ENCODE measurements around the gene PLA2G2C.

PLA2G2C gene

DNA sequence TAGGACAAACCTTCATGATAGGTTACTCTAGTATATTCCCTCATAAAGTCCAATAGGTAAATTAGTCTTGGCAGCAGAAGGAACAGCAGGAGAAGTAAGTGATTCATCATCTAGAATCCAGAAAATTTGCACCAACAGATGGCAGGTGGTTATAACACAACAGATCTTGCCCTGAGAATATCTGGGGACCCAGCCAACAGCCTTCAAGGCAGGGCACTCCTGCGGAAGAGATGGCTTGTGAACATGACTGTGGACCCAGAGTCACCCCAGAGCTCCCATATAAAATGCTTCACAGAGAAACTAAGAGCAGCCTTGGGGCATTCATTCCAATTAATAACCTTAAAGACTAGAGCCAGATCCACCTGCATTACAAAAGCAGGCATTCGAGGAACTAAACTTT, 7.9 kb upstream of the PLA2G2C start:
- ChIA-PET POLR2A (no interaction called here), CTCF (interaction anchor here (0.7 to 1.1 kb wide), 2 partner anchors 28 to 276 kb away, joined by 3 to 5 read pairs; no protein-coding TSS in a partner anchor)

DNA sequence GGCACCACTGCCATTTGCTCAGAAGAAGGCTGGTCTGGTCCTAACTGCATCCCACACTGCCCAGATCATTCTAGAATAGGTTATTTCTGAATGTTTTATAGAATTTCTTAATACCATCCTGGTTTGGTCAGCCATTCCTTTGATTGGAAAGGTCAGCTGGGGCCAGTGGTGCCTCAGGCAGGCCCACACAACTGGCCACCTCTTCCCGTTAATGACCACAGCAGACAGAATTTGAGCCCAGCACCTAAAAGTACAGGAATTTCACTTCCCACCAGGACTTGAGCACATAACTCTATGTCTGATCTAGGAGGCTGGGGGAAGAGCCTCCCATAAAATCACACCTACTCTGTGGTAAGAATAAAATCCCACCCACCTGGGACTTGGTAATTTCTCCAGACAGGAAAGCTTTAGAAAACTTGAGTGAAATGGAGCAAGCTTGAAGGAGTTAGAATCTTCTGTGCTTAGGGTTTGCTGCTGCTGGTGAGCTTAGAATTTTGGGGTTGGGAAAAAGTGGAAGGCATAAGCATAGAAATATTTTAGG, 6.6 kb upstream of the PLA2G2C start:
- no peak for DNase-seq (ENCODE audit: extremely low spot score)
- TF ChIP-seq FOXM1 (IDR thresholded peaks at IDR 0.05; ENCODE audit: borderline replicate concordance) (no peak), FOXA1 (IDR thresholded peaks at IDR 0.05) (no peak), HDGF (IDR thresholded peaks at IDR 0.05; ENCODE audit: borderline replicate concordance) (no peak), LEF1 (IDR thresholded peaks at IDR 0.05; ENCODE audit: borderline replicate concordance) (no peak), CTBP1 (IDR thresholded peaks at IDR 0.05; ENCODE audit: borderline replicate concordance) (no peak), BHLHE40 (IDR thresholded peaks at IDR 0.05; ENCODE audit: borderline replicate concordance) (no peak)
- ChIA-PET POLR2A (no interaction called here), CTCF (interaction anchor here (1.4 kb wide), 1 partner anchor 30 kb away, joined by 4 read pairs; no protein-coding TSS in a partner anchor)

More for the DNA sequence above, 7.9 kb upstream of the PLA2G2C start:
- TF ChIP-seq BHLHE40 (IDR thresholded peaks at IDR 0.05; ENCODE audit: borderline replicate concordance) (no peak), ELF4 (IDR thresholded peaks at IDR 0.05) (no peak), ARNT (IDR thresholded peaks at IDR 0.05) (no peak), TARDBP (IDR thresholded peaks at IDR 0.05) (no peak), FOXA1 (IDR thresholded peaks at IDR 0.05) (no peak), FOXM1 (IDR thresholded peaks at IDR 0.05; ENCODE audit: borderline replicate concordance) (no peak), CTBP1 (IDR thresholded peaks at IDR 0.05; ENCODE audit: borderline replicate concordance) (no peak), SUZ12 (IDR thresholded peaks at IDR 0.05) (no peak)
- TF ChIP-seq, protein P1, sequence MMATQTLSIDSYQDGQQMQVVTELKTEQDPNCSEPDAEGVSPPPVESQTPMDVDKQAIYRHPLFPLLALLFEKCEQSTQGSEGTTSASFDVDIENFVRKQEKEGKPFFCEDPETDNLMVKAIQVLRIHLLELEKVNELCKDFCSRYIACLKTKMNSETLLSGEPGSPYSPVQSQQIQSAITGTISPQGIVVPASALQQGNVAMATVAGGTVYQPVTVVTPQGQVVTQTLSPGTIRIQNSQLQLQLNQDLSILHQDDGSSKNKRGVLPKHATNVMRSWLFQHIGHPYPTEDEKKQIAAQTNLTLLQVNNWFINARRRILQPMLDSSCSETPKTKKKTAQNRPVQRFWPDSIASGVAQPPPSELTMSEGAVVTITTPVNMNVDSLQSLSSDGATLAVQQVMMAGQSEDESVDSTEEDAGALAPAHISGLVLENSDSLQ (IDR thresholded peaks at IDR 0.05) = no peak
- DNase-seq (ENCODE audit: extremely low spot score) = no peak

DNA sequence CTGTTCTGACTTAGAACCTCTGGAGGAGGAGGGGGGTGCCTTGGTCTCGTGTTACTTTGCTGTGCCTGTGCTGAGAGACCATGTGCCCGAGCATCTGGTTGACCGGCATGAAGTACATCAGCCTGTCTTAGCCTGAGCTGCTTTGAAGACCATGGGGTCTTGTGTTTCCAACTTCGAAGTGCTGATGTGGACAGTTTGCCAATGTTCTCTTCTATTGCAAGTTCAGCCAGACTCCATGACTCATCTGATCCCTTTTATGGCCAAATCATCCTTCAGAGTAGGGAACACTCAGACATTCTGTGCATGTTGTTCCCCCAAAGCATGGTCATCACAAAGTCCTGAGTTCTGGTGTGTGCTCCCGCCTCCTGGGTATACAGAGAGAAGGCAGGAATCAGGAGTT, 6.0 kb upstream of the PLA2G2C start:
- CTCF ChIA-PET = no interaction called here
- DNase-seq (ENCODE audit: extremely low spot score) = no peak
- POLR2A ChIA-PET = no interaction called here
- TF ChIP-seq ZNF384 (IDR thresholded peaks at IDR 0.05) (no peak), CTBP1 (IDR thresholded peaks at IDR 0.05; ENCODE audit: borderline replicate concordance) (no peak), HDGF (IDR thresholded peaks at IDR 0.05; ENCODE audit: borderline replicate concordance) (no peak), ELF4 (IDR thresholded peaks at IDR 0.05) (no peak), BHLHE40 (IDR thresholded peaks at IDR 0.05; ENCODE audit: borderline replicate concordance) (no peak), LEF1 (IDR thresholded peaks at IDR 0.05; ENCODE audit: borderline replicate concordance) (no peak), FOXM1 (IDR thresholded peaks at IDR 0.05; ENCODE audit: borderline replicate concordance) (no peak)
- TF ChIP-seq, protein P1 (IDR thresholded peaks at IDR 0.05) = no peak

DNA sequence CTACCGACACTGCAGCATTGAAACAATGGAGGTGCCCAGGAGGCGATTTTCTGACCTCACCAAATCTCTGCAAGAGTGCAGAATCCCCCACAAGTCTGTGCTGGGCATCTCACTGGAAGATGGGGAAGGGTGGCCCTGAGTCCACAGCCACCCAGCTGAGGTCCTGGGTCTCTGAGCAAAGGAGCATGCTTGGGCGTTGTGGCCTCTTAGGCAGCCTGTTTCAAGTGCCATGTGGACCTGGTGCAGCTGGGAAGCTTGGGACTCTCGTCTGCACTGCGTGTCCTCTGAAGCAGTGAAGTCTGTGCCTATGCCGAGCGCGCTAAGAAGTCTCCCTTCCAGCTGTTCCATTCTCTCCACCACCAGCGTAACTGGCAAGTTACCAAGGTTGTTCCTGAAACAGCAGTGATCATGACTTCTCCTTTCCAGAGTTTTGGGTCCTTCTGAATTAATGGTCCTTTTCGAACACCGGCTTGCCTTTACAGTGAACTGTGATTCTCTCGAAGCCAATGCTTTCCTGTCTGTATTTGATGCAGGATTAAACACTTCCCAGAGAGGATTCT, 5.0 kb upstream of the PLA2G2C start:
- DNase-seq (ENCODE audit: extremely low spot score) = no peak
- POLR2A ChIA-PET = no interaction called here
- no peak for TF ChIP-seq BHLHE40 (IDR thresholded peaks at IDR 0.05; ENCODE audit: borderline replicate concordance)
- TF ChIP-seq, protein P1 (IDR thresholded peaks at IDR 0.05) = no peak
- no peak for TF ChIP-seq ELF4 (IDR thresholded peaks at IDR 0.05)
- CTCF ChIA-PET = no interaction called here

DNA sequence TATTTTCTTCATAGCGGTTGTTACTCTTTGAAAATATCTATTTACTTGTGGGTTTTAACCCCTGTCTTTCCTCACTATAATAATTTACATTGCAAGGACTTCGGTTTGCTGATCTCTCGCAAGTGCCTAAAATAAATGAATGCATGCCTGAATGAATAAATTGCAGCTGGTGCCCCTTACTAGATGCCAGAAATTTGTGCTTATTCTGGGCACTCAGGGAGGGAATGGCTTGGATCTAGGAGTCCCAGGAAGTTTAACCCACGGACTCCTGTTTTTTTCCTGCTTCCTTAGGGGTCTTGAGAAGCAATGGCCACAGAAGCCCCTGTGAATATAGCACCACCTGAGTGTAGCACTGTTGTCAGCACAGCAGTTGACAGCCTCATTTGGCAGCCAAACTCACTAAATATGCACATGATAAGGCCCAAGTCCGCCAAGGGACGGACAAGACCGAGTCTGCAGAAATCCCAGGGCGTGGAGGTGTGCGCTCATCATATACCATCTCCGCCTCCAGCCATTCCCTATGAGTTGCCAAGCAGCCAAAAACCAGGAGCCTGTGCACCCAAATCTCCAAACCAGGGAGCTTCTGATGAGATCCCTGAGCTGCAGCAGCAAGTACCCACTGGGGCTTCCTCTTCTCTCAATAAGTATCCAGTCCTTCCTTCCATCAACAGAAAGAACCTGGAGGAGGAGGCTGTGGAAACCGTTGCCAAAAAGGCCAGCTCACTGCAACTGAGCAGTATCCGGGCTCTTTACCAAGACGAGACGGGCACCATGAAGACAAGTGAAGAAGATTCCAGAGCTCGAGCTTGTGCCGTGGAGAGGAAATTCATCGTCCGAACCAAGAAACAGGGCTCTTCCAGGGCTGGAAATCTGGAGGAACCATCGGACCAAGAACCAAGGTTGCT, 4.2 kb upstream of the PLA2G2C start:
- no peak for DNase-seq (ENCODE audit: extremely low spot score)
- POLR2A ChIA-PET = no interaction called here
- TF ChIP-seq FOXM1 (IDR thresholded peaks at IDR 0.05; ENCODE audit: borderline replicate concordance) (no peak), L3MBTL2 (conservative IDR thresholded peaks at IDR 0.05) (no peak), SUZ12 (IDR thresholded peaks at IDR 0.05) (no peak)
- CTCF ChIA-PET = no interaction called here

DNA sequence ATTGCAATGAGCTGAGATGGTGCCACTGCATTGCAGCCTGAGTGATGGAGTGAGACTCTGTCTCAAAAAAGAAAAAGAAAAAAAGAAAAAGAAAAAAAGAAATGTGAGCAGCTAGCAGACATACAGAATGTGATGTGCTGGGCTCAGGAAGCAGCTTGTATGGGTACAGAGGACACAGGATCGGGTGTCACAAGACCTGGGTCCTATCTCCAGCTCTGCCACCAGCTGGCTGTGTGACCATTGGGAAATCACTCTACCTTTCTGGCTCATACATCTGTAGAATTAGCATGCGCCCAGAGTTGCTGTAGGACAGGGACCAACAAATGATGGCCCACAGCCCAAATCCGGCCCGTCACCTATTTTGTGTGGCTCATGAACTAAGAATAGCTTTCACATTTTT, 3.3 kb upstream of the PLA2G2C start:
- ChIA-PET POLR2A (no interaction called here), CTCF (no interaction called here)
- no peak for TF ChIP-seq L3MBTL2 (conservative IDR thresholded peaks at IDR 0.05)
- TF ChIP-seq FOXM1 (IDR thresholded peaks at IDR 0.05; ENCODE audit: borderline replicate concordance) = no peak
- no peak for TF ChIP-seq ELF4 (IDR thresholded peaks at IDR 0.05)
- TF ChIP-seq LEF1 (IDR thresholded peaks at IDR 0.05; ENCODE audit: borderline replicate concordance) = no peak
- no peak for TF ChIP-seq BHLHE40 (IDR thresholded peaks at IDR 0.05; ENCODE audit: borderline replicate concordance)
- DNase-seq (ENCODE audit: extremely low spot score) = no peak

DNA sequence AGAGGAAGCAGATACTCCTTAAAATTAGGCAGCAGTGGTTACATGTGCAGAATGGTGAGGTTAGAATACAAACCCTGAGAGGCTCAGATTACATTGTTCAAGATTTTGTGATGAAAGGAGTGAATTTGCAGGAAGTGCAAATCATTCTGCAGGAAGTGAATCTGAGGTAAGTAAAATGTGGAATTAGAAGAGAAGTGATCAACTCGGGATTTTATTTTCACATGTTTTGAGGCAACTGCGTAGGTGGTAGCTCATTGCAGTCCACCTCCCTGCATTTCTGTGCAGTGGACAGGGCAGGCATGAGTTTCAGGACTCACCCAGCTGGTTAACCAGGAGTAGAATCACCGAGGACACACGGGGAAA, 2.1 kb upstream of the PLA2G2C start:
- ChIA-PET POLR2A (no interaction called here), CTCF (interaction anchor here (0.6 kb wide), 1 partner anchor 24 kb away, joined by 4 read pairs; no protein-coding TSS in a partner anchor)
- no peak for DNase-seq (ENCODE audit: extremely low spot score)
- TF ChIP-seq ZNF384 (IDR thresholded peaks at IDR 0.05) = no peak
- TF ChIP-seq, protein P1 (IDR thresholded peaks at IDR 0.05) = no peak
- no peak for TF ChIP-seq HDGF (IDR thresholded peaks at IDR 0.05; ENCODE audit: borderline replicate concordance)
- TF ChIP-seq TARDBP (IDR thresholded peaks at IDR 0.05) = no peak
- no peak for TF ChIP-seq CTBP1 (IDR thresholded peaks at IDR 0.05; ENCODE audit: borderline replicate concordance)
- TF ChIP-seq LEF1 (IDR thresholded peaks at IDR 0.05; ENCODE audit: borderline replicate concordance) = no peak
- no peak for TF ChIP-seq FOXM1 (IDR thresholded peaks at IDR 0.05; ENCODE audit: borderline replicate concordance)
- TF ChIP-seq BHLHE40 (IDR thresholded peaks at IDR 0.05; ENCODE audit: borderline replicate concordance) = no peak
- no peak for TF ChIP-seq SP1 (IDR thresholded peaks at IDR 0.05)
- no peak for TF ChIP-seq NFRKB (IDR thresholded peaks at IDR 0.05)
- TF ChIP-seq FOXA1 (IDR thresholded peaks at IDR 0.05) = no peak
- no peak for TF ChIP-seq L3MBTL2 (conservative IDR thresholded peaks at IDR 0.05)
- TF ChIP-seq ARNT (IDR thresholded peaks at IDR 0.05) = no peak
- no peak for TF ChIP-seq ELF4 (IDR thresholded peaks at IDR 0.05)
- no peak for TF ChIP-seq SUZ12 (IDR thresholded peaks at IDR 0.05)
